ENCODE results near the gene OPCML.

OPCML gene

GRCh38 chr11:132858223-132858622, 674.1 kb downstream of the OPCML start:
- H3F3A ChIP-seq (ENCODE audit: control insufficient read depth, insufficient read depth): no peaks in the 10 kb centered on the region
- no peaks in the 10 kb centered on the region for H3K9me2 ChIP-seq (replicated peaks; ENCODE audit: control insufficient read depth, low read length)
- no peak overlapping the region for H3K4me3 ChIP-seq (ENCODE audit: low read length)
- no peaks in the 10 kb centered on the region for H4K20me1 ChIP-seq (ENCODE audit: control insufficient read depth, insufficient read depth, low read depth, low read length)
- H3K9me3 ChIP-seq (ENCODE audit: control insufficient read depth, insufficient read depth, low read length): no peaks in the 10 kb centered on the region
- H3K27me3 ChIP-seq (ENCODE audit: control insufficient read depth, low read length): no peaks in the 10 kb centered on the region
- H3K4me2 ChIP-seq (ENCODE audit: low read length): no peak overlapping the region
- H3K27ac ChIP-seq (ENCODE audit: low read depth, low read length): no peak overlapping the region
- TF ChIP-seq EZH2phosphoT487 (IDR thresholded peaks at IDR 0.05; ENCODE audit: borderline replicate concordance, low read length) (no peak), CTCF (IDR thresholded peaks at IDR 0.05; ENCODE audit: low read depth, low read length, poor library complexity, severe bottlenecking) (no peak)
- no peaks in the 10 kb centered on the region for H3K4me1 ChIP-seq (ENCODE audit: control insufficient read depth, low read length)
- H3K36me3 ChIP-seq (ENCODE audit: control insufficient read depth, low read length): no peaks in the 10 kb centered on the region
- no peaks in the 10 kb centered on the region for H3K79me2 ChIP-seq (ENCODE audit: control insufficient read depth, low read length)

- Histone ChIP-seq H3K9me3 (ENCODE audit: control insufficient read depth, insufficient read depth, low read length) (no peaks in the 10 kb centered on the region), H3K4me1 (ENCODE audit: control insufficient read depth, low read length) (no peaks in the 10 kb centered on the region), H3F3A (ENCODE audit: control insufficient read depth, insufficient read depth) (no peaks in the 10 kb centered on the region), H3K4me3 (ENCODE audit: low read length) (no peak overlapping the region), H4K20me1 (ENCODE audit: control insufficient read depth, insufficient read depth, low read depth, low read length) (no peaks in the 10 kb centered on the region), H3K27me3 (ENCODE audit: control insufficient read depth, low read length) (no peaks in the 10 kb centered on the region), H3K27ac (ENCODE audit: low read depth, low read length) (no peak overlapping the region), H3K9me2 (replicated peaks; ENCODE audit: control insufficient read depth, low read length) (no peaks in the 10 kb centered on the region), H3K4me2 (ENCODE audit: low read length) (no peak overlapping the region), H3K36me3 (ENCODE audit: control insufficient read depth, low read length) (no peaks in the 10 kb centered on the region), H3K79me2 (ENCODE audit: control insufficient read depth, low read length) (no peaks in the 10 kb centered on the region)
- TF ChIP-seq CTCF (IDR thresholded peaks at IDR 0.05; ENCODE audit: low read depth, low read length, poor library complexity, severe bottlenecking) (no peak), EZH2phosphoT487 (IDR thresholded peaks at IDR 0.05; ENCODE audit: borderline replicate concordance, low read length) (no peak)
Observed at GRCh38 chr11:132856032-132856431, 676.3 kb downstream of the OPCML start.

- Histone ChIP-seq H3K36me3 (ENCODE audit: control insufficient read depth, low read length) (no peaks in the 10 kb centered on the region), H4K20me1 (ENCODE audit: control insufficient read depth, insufficient read depth, low read depth, low read length) (no peaks in the 10 kb centered on the region), H3K9me3 (ENCODE audit: control insufficient read depth, insufficient read depth, low read length) (no peaks in the 10 kb centered on the region), H3K27ac (ENCODE audit: low read depth, low read length) (no peak overlapping the region), H3K27me3 (ENCODE audit: control insufficient read depth, low read length) (no peaks in the 10 kb centered on the region), H3K4me2 (ENCODE audit: low read length) (no peak overlapping the region), H3K4me1 (ENCODE audit: control insufficient read depth, low read length) (no peaks in the 10 kb centered on the region), H3F3A (ENCODE audit: control insufficient read depth, insufficient read depth) (no peaks in the 10 kb centered on the region), H3K9me2 (replicated peaks; ENCODE audit: control insufficient read depth, low read length) (no peaks in the 10 kb centered on the region), H3K79me2 (ENCODE audit: control insufficient read depth, low read length) (no peaks in the 10 kb centered on the region), H3K4me3 (ENCODE audit: low read length) (no peak overlapping the region)
- TF ChIP-seq EZH2phosphoT487 (IDR thresholded peaks at IDR 0.05; ENCODE audit: borderline replicate concordance, low read length) (no peak), CTCF (IDR thresholded peaks at IDR 0.05; ENCODE audit: low read depth, low read length, poor library complexity, severe bottlenecking) (no peak)
Observed at GRCh38 chr11:132855516-132855915, 676.8 kb downstream of the OPCML start.

- Histone ChIP-seq H3K4me1 (ENCODE audit: control insufficient read depth, low read length) (no peaks in the 10 kb centered on the region), H3K27ac (ENCODE audit: low read depth, low read length) (no peak overlapping the region)
Observed at GRCh38 chr11:132853886-132854285, 678.4 kb downstream of the OPCML start.

More at GRCh38 chr11:132853886-132854285, 678.4 kb downstream of the OPCML start:
- Histone ChIP-seq H3F3A (ENCODE audit: control insufficient read depth, insufficient read depth) (no peaks in the 10 kb centered on the region), H3K9me3 (ENCODE audit: control insufficient read depth, insufficient read depth, low read length) (no peaks in the 10 kb centered on the region), H3K79me2 (ENCODE audit: control insufficient read depth, low read length) (no peaks in the 10 kb centered on the region), H3K9me2 (replicated peaks; ENCODE audit: control insufficient read depth, low read length) (no peaks in the 10 kb centered on the region), H3K4me2 (ENCODE audit: low read length) (no peak overlapping the region), H3K36me3 (ENCODE audit: control insufficient read depth, low read length) (no peaks in the 10 kb centered on the region), H3K4me3 (ENCODE audit: low read length) (no peak overlapping the region), H4K20me1 (ENCODE audit: control insufficient read depth, insufficient read depth, low read depth, low read length) (no peaks in the 10 kb centered on the region), H3K27me3 (ENCODE audit: control insufficient read depth, low read length) (no peaks in the 10 kb centered on the region)
- TF ChIP-seq CTCF (IDR thresholded peaks at IDR 0.05; ENCODE audit: low read depth, low read length, poor library complexity, severe bottlenecking) (no peak), EZH2phosphoT487 (IDR thresholded peaks at IDR 0.05; ENCODE audit: borderline replicate concordance, low read length) (no peak)

Data from DOHH2 (cell line).